T-helper 9 cell (primary cell): ENCODE data around the gene IRX1.

Experiments used
- DNase-seq: peaks from one replicate; pipeline ENCODE4 v3.0.0-alpha.2; 2020
- total RNA-seq, 2 donors: gene quantifications; one replicate each; lab custom pipeline; 2026; lab: John Stamatoyannopoulos, UW

Gene IRX1
- 0 reads per million in 2 donors for total RNA-seq

GRCh38 chr5:3595006-3595961, at the start of gene IRX1:
Gene IRX1, plus strand, starts transcription at chr5:3595832. Its CDS starts 274 bp downstream, at chr5:3596106.
- DNase-seq, result no peak

GRCh38 chr5:3546028-3546427, 49.6 kb upstream of the IRX1 start:
- DNase-seq, result no peak

GRCh38 chr5:3564116-3564515, 31.5 kb upstream of the IRX1 start:
- no peak for DNase-seq

- DNase-seq, result no peak
Observed at GRCh38 chr5:3564827-3565518, 30.7 kb upstream of the IRX1 start.

DNA sequence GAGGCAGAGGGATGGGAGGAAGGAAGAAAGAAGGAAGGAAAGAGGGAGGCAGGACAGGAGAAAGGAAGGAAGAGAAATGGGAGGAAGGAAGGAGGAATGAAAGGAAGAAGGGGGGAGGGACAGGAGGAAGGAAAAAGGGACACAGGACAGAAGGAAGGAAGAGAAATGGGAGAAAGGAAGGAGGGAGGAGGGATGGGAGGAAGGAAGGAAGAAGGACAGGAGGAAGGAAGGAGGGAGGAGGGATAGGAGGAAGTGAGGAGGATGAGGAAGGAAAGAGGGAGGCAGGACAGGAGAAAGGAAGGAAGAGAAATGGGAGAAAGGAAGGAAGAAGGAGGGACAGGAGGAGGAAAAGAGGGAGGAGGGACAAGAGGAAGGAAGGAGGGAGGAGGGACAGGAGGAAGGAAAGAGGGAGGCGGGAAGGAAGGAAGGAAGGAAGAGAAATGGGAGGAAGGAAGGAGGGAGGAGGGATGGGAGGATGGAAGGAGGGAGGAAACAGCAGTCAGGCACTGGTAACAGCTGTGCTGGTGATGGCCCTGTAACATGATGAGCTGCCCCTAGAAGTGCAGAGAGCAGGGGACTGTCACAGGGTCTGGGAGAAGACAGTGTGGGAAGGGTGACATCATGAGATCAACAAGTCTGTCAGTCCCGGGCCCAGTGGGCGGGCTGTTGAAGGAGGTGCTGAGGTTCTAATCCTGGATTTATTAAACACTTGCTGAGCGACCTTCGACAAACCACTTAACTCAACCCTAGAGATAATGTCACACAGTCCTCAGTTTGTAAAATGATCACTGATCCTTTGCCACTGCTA, 10.7 kb upstream of the IRX1 start:
- DNase-seq, result no peak

GRCh38 chr5:3590161-3590966, 5.3 kb upstream of the IRX1 start:
- DNase-seq, result no peak

DNA sequence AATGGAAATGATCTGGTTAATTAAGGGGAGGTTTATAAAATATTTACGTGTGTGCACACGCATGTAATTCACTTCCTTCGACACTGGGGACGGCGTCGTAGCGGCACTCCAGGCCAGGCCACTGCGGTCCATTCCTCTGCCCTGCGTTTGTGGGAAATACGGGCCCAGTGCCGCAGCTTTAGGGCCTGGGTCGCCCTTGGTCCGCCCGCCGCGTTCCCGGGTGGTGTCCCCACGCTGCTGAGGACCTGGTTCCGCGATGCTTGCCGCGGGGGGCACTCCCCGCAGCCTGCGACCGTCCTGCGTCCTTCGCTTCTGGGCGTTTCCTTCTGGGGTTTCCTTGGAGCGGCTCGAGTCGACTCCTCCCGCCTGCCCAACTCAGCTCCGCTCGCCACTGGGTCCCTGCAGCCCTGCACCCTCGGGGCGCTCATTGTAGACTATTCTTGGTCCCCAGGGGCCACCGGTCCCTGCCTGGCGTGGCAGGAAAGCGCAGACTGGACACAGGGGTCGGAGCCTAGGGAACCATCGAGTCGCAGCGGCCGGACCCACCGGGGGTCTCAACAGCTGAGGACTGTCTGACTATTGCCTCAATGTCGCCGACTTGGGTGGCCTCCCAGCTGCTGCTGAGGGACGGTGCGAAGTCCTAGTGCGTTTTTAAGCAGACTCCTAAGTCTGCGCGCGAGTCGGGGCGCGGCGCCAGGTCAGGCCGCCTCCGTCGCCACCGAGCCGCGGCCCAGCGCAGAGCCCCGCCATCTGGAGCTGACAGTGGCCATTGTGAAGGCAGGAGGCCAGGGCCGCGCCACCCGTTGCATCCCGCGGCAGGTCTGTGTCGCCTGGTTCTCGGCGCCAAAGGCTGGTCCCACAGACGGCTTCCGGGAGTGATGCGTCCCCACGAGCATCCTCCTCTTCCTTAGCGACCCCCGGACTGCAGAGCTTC, 4.4 kb upstream of the IRX1 start:
- no peak for DNase-seq

DNA sequence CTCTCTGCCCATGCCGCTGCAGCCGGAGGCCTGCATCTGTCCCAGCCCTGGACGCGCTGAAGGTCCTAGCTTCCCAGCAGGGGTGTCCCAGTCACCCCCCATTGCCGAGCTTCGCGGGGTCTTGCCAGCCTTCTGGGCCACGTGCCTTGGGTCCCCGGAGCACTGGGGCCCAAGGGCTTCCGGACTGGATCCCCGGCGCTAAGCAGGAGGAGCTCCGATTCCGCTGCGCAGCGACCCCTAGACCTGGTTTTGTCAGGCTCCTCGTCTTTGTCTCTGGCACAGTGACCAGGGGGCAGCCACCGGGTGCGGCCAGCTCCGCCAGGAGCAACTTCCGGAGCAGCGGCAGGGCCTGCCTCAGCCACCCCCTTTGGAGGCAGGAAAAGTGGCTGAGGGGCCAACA, 3.3 kb upstream of the IRX1 start:
- DNase-seq, result no peak

DNA sequence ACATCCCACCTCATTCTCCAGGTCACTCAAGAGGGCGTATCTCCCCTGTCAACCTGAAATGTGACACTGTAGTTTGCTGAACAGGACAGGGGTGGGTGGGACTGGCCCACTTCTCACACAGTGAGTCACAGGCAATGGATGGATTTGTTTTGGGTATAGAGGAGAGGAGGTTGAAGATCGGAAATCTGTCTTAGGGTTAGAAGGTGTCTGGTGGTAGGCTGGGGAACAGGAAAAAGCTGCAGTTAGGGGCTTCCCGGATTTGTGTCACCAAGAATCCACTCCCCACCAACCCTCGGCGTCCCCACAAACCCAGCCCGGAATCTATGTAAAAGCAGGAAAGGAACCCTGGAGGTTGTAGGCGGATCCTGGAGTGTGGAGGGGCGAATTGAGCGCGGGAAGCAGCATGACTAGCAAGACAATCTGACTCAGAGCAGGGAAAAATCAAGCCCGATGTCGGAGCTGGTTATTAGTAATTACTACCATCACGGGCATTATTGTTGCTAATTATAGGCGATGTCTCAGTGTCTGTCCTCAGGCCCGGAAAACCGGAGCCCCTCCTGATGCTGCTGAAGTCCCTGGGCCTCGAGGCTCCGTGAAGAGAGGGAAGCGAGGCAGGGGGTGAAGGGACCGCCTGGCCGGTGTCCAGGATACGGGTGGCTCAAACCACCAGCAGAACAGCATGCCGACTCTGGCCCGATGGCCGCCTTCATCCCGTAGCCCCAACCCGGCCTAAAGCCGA, 1.7 kb upstream of the IRX1 start:
- DNase-seq, result no peak

GRCh38 chr5:3594510-3595005, 1.1 kb upstream of the IRX1 start:
- no peak for DNase-seq

DNA sequence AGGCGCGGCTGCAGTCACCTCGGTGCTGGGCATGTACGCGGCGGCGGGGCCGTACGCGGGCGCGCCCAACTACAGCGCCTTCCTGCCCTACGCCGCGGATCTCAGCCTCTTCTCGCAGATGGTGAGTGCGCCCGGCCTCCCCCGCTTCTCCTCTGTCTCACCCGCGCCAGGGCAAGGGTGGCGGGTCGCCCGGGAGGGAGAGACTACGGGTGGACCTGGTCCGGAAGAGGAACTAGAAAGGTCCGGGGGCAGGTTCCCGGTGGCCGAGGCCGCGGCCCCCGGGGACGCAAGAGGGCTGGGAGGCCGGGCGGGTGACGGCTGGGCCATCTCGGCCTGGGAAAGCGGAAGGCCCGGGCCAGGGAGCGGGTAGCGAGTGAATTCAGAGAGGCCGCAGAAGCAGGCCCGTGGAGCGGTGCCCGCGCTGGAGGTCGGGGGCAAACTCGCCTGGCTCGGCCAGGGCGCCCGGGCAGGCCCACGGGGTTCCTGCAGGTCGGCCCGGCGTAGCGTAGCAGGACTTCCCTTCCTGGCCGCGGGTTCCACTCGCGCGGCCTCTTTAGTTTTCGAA, 711 bp downstream of the IRX1 start:
- no peak for DNase-seq

GRCh38 chr5:3596857-3597166, 1.2 kb downstream of the IRX1 start:
- DNase-seq, result no peak

- no peak for DNase-seq
Observed at GRCh38 chr5:3597167-3598007, 1.8 kb downstream of the IRX1 start.

GRCh38 chr5:3598207-3598606, 2.6 kb downstream of the IRX1 start:
- DNase-seq, result no peak

DNA sequence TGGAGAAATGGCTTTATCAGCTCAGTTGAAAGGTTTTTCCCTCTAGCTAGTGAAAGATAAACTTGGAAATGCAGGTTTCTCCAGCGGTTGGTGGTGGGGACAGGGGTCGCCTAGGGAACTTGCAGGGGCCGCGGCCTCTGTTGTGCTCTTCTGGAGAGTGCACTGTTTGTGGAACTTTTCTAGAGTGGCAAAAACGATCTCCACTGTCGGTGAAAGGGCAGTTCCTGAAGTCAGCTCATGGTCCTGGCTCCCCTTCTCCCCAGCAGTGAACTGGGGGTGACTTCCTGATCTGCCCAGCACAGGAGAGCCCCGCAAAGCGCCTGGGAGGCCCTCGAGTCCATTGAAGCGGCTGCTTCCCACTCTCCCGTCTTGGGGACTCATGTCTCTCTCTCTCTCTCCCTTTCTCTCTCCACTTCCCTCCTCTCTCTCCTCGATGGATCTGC, 3.2 kb downstream of the IRX1 start:
- no peak for DNase-seq

DNA sequence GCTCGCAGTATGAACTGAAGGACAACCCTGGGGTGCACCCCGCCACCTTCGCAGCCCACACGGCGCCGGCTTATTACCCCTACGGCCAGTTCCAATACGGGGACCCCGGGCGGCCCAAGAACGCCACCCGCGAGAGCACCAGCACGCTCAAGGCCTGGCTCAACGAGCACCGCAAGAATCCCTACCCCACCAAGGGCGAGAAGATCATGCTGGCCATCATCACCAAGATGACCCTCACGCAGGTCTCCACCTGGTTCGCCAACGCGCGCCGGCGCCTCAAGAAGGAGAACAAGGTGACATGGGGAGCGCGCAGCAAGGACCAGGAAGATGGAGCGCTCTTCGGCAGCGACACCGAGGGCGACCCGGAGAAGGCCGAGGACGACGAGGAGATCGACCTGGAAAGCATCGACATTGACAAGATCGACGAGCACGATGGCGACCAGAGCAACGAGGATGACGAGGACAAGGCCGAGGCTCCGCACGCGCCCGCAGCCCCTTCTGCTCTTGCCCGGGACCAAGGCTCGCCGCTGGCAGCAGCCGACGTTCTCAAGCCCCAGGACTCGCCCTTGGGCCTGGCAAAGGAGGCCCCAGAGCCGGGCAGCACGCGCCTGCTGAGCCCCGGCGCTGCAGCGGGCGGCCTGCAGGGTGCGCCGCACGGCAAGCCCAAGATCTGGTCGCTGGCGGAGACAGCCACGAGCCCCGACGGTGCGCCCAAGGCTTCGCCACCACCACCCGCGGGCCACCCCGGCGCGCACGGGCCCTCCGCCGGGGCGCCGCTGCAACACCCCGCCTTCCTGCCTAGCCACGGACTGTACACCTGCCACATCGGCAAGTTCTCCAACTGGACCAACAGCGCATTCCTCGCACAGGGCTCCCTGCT, 3.8 kb downstream of the IRX1 start:
- no peak for DNase-seq

DNA sequence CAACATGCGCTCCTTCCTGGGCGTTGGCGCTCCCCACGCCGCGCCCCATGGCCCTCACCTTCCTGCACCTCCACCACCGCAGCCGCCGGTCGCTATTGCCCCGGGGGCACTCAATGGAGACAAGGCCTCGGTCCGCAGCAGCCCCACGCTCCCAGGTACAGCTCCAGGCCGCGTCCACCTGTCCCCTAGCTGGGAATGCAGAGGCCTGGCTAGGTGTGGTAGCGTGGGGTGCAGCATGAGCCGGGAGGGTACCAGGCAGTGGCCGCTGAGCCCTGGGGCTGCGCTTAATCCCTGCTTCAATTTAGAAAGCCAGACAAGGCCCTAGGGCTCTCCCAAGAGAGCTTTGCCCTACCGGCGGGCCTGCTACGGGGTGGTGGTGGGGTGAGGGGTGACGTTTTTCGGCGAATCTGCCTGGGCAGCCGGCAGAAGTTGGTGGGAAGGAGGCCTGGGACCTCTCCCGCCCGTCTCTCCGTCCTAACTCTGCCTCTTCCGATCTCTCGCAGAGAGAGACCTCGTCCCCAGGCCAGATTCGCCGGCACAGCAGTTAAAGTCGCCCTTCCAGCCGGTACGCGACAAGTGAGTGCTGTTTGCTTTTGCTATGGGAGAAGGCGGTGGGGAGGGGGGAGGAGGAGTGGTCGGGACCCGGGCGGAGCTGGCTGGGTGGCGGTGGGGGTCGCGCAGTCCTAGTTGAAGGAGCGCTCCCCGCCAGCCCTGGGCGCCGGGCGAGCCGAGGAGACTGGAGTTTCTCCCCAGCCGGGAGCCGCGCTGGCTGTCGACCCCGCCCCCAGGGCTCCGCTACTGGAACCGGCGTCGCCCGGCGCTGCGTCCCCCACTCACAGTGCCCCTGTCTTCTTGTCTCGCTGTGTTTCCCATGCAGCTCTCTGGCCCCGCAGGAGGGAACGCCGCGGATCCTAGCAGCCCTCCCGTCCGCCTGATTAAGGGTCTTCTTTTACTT, 4.8 kb downstream of the IRX1 start:
- DNase-seq, result no peak
